Stimulated activated CD4-positive, alpha-beta T cell treated with anti-CD3 and anti-CD28 coated beads, TNF-alpha, amount 100 ng/mL, for 24 hours (primary cell): ENCODE results near the gene ZFHX2.

ENCODE experiments used
- DNase-seq, 3 experiments: peaks; one replicate each; pipeline ENCODE4 v3.0.0-alpha.2; 2020; ENCODE audit warnings: low read depth in 3 of 3

The ZFHX2 gene

DNA sequence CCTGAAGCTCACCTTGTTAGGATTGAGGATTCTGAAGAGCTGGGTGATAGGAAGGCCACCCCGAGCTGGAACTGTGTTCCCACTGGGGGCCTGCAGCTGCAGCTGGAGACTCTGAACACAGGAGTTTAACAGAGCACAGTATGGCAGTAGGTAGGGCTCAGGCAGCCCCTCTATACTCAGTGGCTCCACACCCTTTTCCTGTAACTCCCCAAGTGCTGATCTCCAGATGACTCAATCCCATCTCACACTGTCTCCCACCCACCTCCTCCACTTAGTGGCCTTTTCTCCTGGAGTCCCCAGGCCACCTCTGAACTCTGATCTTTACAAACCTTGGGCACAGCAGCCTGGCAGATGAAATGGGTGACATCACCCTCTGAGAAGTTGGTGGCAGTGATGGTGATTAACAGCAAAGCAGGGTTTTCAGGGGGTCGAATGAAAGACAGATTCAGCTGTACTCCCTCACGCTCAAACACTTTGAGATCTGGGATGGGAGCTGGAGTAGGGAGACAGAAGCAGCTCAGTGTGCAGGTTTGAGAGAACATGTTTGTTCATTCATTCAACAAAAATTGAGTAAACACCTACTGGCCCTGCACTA is 8.5 kb upstream of the ZFHX2 start:
- DNase-seq: no peak

DNA sequence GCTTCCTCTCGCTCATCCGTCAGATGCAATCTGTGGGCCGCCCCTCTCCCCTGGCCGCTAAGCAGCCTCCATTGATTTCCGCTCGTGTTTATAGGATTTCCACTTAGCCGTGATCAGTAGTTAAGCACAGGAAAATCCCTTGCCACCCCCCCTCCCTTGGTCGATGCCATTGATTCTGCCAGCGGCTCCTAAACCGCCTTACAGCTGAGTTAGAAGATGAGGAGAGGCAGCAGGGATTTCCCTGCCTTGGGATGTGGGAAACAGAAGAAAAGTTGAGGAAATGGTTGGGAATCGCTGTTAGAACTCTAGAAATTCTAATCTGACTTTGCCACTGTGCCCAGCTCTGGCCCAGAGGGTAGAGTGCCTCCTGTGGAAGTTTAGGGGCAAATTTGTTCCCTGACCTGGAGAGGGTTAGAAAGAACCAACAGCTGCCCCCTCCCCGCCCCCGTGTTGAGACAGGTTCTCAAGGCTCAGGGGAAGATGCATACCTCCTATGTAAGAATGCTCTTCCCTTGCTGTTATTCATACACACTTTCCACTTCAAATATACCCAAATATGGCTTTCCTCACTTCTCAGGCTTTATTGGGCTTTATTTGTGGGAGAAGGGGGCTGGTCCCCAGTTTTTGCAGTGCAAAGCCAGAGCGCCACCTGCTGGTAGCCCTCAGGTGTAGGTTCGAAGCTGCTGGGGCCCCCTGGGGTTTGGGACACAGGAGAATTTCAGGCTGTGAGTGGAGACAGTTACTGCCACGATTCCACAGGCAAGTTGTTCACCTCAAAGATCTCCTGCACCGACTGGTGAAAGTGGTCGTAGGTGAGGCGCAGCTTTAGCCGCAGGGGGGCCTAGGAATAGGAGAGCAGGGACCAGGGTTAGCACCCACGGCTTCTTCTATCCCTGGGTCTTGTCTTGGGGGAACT is 7.7 kb upstream of the ZFHX2 start:
- peak; percentile 37 to 65 (median 49) for DNase-seq

DNA sequence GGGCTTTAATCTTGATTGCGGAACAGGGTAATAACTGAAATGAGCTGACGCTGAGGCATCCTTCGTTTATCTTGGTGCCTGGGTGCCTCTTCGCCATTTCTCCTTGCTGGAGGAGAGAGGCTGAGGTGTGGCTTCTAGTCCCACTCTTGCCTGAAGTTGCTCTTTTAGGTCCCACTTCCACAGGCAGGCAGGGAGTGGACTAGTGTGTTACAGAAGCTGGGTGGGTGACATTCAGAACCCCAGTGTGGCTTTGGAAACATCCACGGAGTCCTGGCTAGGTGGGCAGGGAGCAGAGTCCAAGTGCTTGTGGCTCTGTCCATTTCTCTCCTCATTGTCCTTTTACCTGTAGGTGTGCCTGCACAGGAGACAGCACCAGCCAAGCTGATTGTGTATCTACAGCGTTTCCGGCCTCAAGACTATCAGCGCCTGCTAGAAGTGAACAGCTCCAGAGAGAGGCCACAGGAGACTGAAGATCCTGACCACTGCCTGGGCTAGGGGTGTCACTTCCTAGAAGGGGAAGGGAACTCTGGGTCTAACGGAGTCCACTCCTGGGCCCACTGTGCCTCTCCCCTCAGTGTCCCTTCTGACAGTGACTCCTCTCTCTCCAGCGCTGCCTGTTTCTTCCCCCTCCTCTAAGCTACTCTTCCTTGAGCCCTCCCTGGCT is 6.9 kb upstream of the ZFHX2 start:
- DNase-seq: no peak

DNA sequence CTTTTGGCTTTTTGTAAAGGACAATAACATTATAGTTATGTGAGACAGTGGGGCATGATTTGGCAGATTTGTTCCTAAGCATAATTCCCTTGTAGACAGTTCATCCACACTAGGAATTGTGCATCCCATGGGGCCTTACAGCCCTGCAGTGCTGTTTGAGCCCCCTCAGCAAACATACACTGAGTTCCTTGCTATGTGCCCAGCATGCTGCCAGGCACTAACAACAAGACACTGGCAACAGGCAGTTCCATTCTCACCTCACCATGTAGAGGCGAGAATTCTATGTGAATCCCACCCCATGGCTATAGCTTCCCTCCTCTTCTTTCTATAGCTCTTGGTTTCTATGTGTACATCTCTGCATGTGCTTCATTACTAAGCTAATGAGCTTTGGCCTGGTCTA is 6.4 kb upstream of the ZFHX2 start:
- no peak for DNase-seq

DNA sequence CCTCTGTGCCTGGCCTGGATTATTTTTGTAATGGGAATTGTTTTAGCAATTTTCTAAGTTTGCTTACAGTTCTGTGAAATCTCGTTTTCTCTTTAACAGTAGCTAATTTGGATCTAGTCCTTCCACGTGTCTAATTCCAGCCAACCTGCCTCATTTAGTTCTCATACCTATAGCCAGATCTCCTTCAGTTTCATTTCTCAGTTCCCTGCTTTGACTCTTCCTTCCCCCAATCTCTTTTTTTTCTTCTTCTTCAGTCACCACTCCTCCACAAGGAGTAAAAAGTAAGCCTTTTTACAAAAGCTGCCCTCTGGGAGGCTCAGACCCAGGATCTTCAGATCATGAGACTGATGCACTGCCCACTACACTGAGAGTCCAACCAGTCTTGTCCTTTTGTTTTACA is 6.0 kb upstream of the ZFHX2 start:
- no peak for DNase-seq

DNA sequence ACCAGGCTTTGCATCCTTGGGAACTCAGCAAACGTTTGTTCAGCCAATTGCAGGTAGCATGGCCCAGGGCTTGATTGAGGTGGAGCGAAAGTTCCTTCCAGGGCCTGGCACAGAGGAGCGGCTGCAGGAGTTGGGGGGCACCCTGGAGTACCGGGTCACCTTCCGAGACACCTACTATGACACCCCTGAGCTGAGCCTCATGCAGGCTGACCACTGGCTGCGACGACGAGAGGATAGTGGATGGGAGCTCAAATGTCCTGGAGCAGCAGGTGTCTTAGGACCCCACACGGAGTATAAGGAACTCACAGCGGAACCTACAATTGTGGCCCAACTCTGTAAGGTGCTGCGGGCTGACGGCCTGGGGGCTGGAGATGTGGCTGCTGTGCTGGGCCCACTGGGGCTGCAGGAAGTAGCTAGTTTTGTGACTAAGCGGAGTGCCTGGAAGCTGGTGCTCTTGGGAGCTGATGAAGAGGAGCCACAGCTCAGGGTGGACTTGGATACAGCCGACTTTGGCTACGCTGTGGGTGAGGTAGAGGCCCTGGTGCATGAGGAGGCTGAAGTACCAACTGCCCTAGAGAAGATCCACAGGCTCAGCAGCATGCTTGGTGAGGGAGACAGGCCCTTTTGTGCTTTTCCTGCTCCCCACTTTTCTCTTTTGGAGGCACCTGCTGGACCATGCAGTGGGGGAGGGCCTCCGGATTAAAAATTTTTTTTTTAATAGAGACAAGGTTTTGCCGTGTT is 5.3 kb upstream of the ZFHX2 start:
- DNase-seq: no peak

DNA sequence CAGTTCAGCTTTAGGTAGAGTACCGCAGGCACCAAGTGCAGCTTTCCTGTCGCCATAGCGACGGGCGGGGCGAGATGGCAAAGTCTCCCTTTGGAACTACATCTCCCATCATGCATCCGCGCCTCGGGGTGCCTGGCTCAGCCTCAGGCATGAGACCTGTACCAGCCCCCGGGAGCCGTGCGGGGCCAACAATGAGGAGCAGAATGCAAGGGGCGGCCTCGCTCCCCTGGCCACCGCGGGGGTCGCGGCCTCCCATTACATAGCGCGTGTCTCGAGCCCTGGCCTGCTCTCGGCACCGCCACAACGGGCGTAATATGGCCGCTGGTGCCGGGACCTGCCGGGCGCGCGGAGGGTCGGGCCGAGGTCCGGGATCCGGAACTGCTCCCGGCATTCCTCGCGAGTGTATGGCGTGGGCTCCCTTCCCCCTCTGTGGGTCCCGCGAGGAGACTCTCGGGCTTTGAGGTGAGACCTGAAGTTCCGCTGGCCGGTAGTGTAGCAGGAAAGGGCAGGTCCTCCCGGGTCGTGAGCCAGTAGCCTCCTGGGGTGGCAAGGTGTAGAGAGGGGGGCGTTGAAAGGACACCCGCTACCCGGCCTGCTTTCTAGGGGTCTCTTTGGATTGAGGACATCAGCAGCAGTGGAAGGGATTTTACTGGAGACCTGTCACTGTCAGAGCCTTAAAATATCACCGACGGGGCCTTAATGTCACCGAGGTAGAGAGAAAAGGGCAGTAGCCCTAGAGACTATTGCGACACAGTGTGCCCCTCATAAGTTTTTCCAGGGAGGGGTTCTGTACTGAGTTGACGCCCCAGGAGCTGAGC is 4.5 kb upstream of the ZFHX2 start, which contains the start of gene THTPA:
Gene THTPA, plus strand, starts transcription at position 390 of the 818 bp plus-strand sequence. CDS start 487 bp downstream, outside the sequence.
- DNase-seq: peak; percentile 84 to 92 (median 88)

DNA sequence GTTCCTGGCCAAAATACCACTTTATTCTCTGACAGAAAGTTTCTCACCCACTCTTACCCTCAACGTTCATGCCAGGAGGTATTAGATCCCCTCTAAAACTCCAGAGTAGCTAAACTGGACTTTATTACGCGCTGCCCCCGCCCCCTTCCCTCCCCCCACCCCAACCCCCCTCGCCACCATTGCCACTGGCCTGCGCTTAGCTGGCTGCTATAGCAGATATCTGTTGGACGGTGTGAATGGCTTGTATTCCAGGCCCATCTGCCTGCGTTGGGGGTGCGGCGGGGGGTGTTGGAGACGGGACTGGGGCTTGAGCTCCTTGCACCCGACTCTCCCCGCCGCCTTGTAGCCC is 3.9 kb upstream of the ZFHX2 start:
- DNase-seq: no peak

DNA sequence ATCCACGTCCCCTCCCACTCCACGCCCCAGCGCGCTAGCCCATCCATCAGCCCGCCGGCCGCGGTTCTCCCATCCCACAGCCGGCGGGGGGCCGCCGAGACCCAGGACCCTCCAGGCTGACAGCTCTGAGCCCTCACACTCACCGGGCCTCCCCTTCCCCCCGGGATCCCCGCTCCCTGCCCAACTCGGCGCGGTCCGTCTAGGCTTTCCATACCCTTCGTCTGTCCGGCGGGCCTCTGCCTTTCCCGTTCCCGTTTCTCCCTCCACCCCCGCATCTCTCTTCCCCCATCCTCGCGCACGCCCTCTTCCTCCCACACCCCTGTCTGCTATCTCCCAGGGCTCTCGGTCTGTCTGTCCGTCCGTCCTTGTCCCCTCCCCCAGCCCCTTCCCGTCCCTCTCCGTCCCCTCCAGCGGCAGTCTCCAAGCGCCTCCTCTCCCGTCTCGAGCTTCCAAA is 726 bp downstream of the ZFHX2 start:
- DNase-seq: no peak

DNA sequence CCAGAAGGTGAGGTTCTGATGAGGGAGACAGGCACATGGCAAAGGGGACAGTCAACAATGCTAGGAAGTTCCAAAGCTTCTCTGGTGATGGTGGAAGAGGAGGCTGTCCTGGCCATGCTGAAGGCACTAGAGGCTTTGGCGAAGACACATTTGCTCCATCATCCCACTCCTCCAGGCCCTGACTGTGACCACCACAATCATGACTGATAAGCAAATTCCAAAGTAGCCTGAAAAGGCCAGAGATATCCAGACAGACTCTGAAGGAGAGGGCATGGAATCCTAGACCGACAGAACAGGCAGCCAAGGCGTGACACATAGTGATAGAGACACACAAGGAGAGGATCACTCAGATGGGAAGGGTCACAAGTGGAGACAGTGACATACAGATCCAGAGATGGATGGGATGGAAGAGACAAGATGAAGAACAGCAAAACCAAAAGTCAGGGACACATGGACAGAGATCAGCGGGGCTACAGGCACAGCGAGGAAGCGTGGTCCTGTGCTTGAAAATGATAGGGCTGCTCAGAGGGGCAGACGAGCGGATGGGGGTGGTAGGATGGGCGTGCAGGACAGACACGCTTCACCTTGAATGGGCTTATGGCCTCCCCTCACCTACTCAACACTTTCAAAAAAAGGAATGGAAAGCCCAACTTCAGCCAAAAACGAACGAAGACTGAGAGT is 1.3 kb downstream of the ZFHX2 start:
- DNase-seq: no peak

DNA sequence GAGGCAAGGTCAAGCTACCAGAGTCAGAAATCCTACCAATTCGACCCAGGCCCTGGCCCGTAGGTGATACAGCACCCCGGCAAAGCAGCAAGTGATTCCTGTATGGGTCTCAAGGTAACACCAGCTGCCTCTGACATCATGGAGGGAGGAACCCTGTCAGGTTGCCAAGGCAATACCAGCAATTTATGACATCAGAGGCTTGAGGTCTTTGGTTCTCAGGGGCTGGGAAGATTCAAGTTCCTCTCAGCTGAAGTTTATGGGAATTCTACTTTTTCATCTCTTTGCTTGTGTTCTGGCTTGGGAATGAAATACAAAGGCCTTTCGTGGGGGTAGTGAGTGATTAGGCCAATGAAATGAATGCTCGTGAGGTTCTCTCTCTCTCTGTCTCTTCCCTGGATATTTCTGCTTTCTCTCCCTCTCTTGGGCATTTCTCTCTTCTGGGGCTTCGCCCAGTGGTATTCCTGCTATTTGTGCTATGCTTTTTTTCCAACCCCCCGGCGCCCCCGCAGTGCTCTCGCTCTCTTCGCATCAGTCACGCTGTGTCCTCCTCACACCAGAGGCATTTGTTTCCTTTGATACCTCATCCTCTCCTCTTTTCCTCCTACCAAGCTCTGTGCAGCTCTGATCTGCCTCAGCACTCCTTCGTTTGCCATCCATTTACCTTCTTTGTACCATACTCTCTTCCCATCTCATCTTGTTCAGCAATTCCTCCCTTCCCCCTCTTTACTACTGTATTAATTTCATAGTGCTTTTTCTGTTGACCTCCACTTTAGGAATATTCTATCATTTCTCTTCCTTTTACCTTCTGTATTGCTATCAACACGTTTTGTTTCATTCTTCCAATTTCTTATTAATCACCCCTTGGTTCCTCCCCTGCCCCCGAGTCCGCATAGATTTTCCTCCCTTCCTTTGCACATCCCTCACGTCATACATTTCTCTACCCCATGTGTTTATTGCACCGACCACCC is 2.9 kb downstream of the ZFHX2 start:
- DNase-seq: no peak

DNA sequence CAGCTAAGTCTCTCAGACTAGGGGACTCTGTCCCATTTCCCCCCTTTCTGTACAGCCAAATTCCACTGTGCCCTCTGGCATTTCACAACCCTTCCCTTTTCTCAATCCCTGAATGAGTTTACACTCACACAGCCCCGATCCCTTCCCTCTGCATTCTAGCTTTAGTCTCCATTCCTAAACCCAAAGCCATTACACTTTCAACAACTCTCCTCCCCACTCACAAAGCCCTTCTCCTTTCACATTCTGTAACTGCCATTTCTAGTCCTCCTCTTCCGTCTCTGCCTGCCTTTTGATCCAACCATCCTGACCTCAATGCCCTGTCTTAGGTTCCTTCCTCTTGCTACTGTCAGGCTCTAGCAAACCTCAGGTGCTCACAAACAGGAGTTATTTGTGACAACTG is 3.6 kb downstream of the ZFHX2 start:
- DNase-seq: no peak

DNA sequence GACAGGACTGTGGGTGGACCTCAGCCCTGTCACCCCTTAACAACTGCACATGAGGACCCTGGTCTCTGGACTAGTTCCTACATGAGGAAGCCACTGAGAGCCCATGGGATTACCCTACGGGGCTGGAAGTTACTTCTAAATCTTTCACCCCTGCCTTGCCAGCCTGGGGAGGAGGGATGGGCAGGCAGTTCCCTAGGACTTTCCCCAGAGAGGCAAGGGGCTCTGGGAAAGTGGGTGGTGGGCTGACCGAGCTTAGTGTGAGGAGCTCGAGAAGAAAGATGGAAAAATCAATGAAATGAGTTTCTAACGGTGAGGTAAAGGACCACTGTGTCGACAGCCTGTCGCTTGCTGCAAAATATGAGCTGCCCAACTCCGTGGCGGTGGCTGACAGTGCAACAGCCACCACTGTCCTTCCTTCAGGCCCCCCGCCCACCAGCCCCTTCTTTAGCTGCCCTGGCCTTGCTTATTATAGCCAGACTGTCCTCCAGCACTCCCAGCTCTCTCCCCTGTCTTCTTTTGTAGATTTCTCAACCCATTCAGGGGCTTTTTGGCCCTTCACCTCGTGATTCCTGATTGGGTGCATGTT is 5.0 kb downstream of the ZFHX2 start:
- no peak for DNase-seq

DNA sequence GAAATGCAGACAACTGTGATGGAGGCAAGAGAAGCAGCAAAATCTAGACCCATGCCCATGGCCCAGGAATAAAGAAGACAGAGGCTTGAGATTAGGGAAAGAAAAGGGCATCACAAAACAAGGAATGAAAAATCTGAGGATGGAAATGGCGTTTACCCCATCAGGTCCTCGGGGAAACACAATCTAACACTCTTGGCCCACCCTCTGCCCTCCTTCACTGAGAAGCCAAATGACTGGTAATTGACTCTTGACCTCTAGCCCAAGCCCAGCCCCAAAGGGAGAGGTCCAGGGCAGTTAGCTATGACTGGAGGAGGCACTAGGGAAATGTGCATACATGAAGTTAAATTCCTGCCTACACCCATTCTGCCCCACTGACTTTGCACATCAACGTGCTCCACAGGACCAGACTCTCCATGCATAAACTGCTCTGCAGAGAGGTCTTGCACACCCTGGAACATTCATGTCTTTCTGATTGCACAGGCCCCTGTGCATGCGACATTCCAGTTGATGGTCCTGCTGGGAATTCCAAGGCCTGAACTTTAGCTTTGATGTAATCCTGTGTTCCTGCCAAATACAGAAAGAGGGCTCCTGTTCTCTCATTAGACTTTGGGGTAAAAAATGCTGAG is 5.7 kb downstream of the ZFHX2 start:
- DNase-seq: no peak

DNA sequence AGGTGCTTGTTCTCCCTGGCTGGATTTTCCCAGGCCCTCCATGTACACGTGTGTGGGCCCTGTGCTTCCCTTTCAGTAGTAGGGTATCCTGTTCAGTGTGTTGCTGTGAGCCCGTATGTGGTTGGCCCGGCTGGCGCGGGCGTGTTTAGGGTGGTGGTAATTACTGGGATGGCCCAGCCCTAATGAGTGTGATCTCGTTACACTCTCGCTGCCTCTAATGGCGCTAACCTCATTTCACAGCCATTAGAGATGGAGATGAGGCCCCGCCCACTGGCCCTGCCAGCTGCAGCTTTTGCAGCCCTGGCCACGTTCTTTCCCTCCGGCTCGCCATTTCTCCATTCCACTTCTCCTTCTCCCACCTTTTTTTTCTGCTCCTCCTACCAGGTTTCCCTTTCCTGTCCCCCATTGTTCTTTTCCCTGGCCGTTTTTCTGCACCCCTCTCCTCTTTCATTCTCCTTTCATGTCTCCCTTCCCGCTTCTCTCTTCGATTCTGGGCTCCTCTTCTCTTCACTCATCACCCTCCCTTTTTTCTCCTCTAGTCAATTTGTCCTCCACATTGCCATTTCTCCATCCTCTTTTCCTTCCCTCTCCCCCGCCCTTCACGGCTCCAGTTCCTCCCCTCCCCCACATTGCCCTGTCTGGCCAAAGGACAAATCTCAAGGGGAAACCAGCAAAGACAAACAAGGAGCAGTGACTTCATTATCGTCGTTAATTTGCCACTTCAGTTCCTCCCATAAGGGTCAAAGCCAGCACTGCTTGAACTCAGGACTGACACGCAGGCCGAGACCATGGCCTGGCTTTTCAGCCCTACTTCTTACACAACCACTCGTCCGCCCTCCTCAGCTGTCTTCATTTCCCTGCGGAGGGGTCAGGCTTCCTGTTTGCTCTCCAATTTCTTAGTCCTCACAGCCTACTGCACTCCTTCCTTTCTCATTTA is 6.8 kb downstream of the ZFHX2 start:
- no peak for DNase-seq

DNA sequence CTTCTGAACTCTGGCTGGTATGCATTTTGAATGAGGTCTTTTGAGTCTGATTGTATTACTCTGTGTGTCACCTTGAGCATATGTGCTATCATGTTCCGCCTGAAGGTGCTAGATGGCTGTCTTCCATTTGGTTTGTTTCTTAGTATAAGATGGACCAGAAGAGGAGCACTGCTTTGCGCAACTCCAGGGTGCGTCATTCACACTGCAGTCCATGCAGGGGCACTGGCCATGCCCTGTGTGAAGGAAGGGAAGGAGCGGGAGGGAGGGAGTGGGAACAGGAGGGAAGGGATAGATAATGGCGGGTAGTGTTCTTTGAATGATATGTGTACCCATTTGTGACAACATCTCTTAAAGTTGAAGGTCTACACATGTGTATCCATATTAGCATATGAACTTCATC is 8.2 kb downstream of the ZFHX2 start:
- no peak for DNase-seq

DNA sequence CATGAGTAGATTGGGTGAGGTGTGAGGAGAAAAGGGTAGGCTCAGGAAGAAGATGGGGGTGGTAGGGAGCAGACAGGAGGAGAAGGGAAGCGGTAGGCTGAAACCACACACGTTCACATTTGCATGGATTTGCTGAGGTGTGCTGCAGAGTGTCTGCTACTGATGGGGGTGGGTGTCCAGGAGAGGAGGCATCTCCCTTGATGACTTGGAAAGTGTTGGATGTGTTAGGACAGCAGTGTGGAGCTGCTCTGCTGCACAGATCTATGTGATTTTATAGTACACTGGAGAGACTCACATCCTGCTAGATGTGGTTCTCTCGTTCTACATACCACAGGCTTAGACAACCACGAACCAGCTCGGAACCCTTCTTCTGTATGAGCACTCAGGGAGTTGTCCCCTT is 9.3 kb downstream of the ZFHX2 start:
- no peak for DNase-seq

DNA sequence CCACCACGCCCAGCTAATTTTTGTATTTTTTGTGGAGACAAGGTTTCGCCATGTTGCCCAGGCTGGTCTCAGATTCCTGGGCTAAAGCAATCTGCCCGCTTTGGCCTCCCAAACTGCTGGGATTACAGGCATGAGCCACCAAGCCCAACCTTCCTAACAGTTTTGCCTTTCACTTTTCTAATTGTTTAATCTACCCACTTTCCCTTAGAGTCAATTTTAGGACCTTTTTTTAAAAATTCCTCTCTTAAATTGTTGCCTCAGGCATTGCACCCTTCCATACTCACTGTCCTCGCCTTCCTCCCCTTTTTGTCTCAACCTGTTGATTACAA is 11.5 kb downstream of the ZFHX2 start:
- DNase-seq: no peak
